Caki2 (cell line): ENCODE data around the gene SPATA31E1. TPM values are rescaled to one million over a fixed set of nuclear protein-coding genes. Genes with fewer than 3 reads are reported as not detected.

Experiments
- DNase-seq: peaks from one replicate; pipeline ENCODE4 v3.0.0-alpha.2; 2015; ENCODE audit warnings: low read depth
- in situ Hi-C: cut with HindIII; loops from 2 replicates; pipeline ENCODE4 v1.10.0; 2016; ENCODE audit warnings: low sequenced_read_pairs, low pct_unique_long_range_greater_than_20kb, mixed read lengths
- total RNA-seq: library from RNA; depleted of rRNA; stranded (reverse); fragments of >200 nt; shearing (Covaris generic); gene quantifications from 2 replicates; pipeline ENCODE4 v1.2.3, GENCODE V29; 2014; ENCODE audit warnings: low replicate concordance

The SPATA31E1 gene
- total RNA-seq, 1 experiment from 2014 or later: not detected

- in situ Hi-C loops: no loop called here
- DNase-seq: no peak
Observed at GRCh38 chr9:87859786-87860185, 22.9 kb upstream of the SPATA31E1 start.

- in situ Hi-C loops: no loop called here
- no peak for DNase-seq
Observed at GRCh38 chr9:87861332-87861731, 21.3 kb upstream of the SPATA31E1 start.

- in situ Hi-C loops: no loop called here
- DNase-seq: peak; percentile 70
Observed at GRCh38 chr9:87862536-87863268, 20.0 kb upstream of the SPATA31E1 start.

- no peak for DNase-seq
- in situ Hi-C loops: no loop called here
Observed at GRCh38 chr9:87863882-87864465, 18.7 kb upstream of the SPATA31E1 start.

- no peak for DNase-seq
- in situ Hi-C loops: no loop called here
Observed at GRCh38 chr9:87864915-87865314, 17.8 kb upstream of the SPATA31E1 start.

GRCh38 chr9:87865626-87866025, 17.1 kb upstream of the SPATA31E1 start:
- in situ Hi-C loops: no loop called here
- peak; percentile 67 for DNase-seq

- in situ Hi-C loops: no loop called here
- DNase-seq: no peak
Observed at GRCh38 chr9:87867391-87867790, 15.3 kb upstream of the SPATA31E1 start.

- in situ Hi-C loops: no loop called here
- DNase-seq: no peak
Observed at GRCh38 chr9:87868175-87868574, 14.5 kb upstream of the SPATA31E1 start.

- no peak for DNase-seq
- in situ Hi-C loops: no loop called here
Observed at GRCh38 chr9:87868635-87869034, 14.0 kb upstream of the SPATA31E1 start.

GRCh38 chr9:87869082-87869481, 13.6 kb upstream of the SPATA31E1 start:
- in situ Hi-C loops: no loop called here
- no peak for DNase-seq

- in situ Hi-C loops: no loop called here
- DNase-seq: no peak
Observed at GRCh38 chr9:87871425-87872078, 11.1 kb upstream of the SPATA31E1 start.

GRCh38 chr9:87872079-87872624, 10.5 kb upstream of the SPATA31E1 start:
- DNase-seq: no peak
- in situ Hi-C loops: no loop called here

GRCh38 chr9:87873607-87874303, 8.9 kb upstream of the SPATA31E1 start:
- in situ Hi-C loops: no loop called here

GRCh38 chr9:87874304-87874623, 8.4 kb upstream of the SPATA31E1 start:
- in situ Hi-C loops: no loop called here
- no peak for DNase-seq

More at GRCh38 chr9:87873607-87874303, 8.9 kb upstream of the SPATA31E1 start:
- DNase-seq: no peak

- in situ Hi-C loops: no loop called here
Observed at GRCh38 chr9:87875060-87875459, 7.6 kb upstream of the SPATA31E1 start.

GRCh38 chr9:87875831-87876545, 6.7 kb upstream of the SPATA31E1 start:
- in situ Hi-C loops: no loop called here
- no peak for DNase-seq

More at GRCh38 chr9:87875060-87875459, 7.6 kb upstream of the SPATA31E1 start:
- DNase-seq: no peak

- in situ Hi-C loops: no loop called here
- no peak for DNase-seq
Observed at GRCh38 chr9:87876708-87877107, 6.0 kb upstream of the SPATA31E1 start.

GRCh38 chr9:87878989-87879511, 3.6 kb upstream of the SPATA31E1 start:
- DNase-seq: peak; percentile 62
- in situ Hi-C loops: no loop called here
